OCI-LY3 (cell line): ENCODE results near the gene ACY1.

Experiments used
- CTCF ChIP-seq: fragments of 200-600, 300-600 bp; sonication (generic); IDR thresholded peaks from 2 replicates; pipeline ENCODE4 v1.5.1; 2014; ENCODE audit warnings: antibody characterized with exemption, low read length, low read depth
- EZH2phosphoT487 ChIP-seq: fragments of 200-600 bp; shearing (Covaris generic); IDR thresholded peaks from 2 replicates; pipeline ENCODE4 v1.6.1; 2018; ENCODE audit warnings: antibody characterized with exemption, mixed run types, low read depth

- TF ChIP-seq CTCF = no peak
- no peak for TF ChIP-seq EZH2phosphoT487
These were observed 12.2 kb downstream of the ACY1 start, which contains the start of gene RPL29 for GRCh38 chr3:51995346-51996163.
